Bronchial epithelial cell (primary cell): Measurements from ENCODE around the gene ADAM19. TPM values are rescaled to one million over a fixed set of nuclear protein-coding genes. Genes with fewer than 3 reads are reported as not detected.

Experiments used
- DNase-seq: peaks from one replicate; pipeline ENCODE4 v3.0.0-alpha.2; 2010; ENCODE audit warnings: low read depth
- FAIRE-seq: peaks from 2 replicates; lab custom pipeline; 2011; peaks lifted over from hg19 to GRCh38; lab: Jason Lieb, UNC
- H3K27me3 ChIP-seq: 2 replicates; pipeline ENCODE4 v1.5.1; 2011; ENCODE audit warnings: low read length; ENCODE audit not compliant: control insufficient read depth, insufficient read depth
- H3K36me3 ChIP-seq: 2 replicates; pipeline ENCODE4 v1.5.1; 2011; ENCODE audit warnings: low read length; ENCODE audit not compliant: control insufficient read depth, insufficient read depth
- H3K4me3 ChIP-seq: 2 replicates; pipeline ENCODE4 v1.5.1; 2011; ENCODE audit warnings: mild to moderate bottlenecking, low read depth, low read length, control low read depth
- CTCF ChIP-seq: IDR thresholded peaks from 2 replicates; pipeline ENCODE4 v1.5.1; 2011; ENCODE audit warnings: mild to moderate bottlenecking, moderate library complexity, low read length, control low read depth, inconsistent platforms; ENCODE audit not compliant: insufficient read depth, severe bottlenecking
- total RNA-seq: library from RNA; depleted of rRNA; stranded (reverse); fragments of >200 nt; gene quantifications from 2 replicates; pipeline ENCODE4 v1.2.1, GENCODE V29; 2014

Gene ADAM19
- total RNA-seq, 1 donor from 2014 or later = 0.79 TPM

GRCh38 chr5:157533011-157533481 lies 42.5 kb downstream of the ADAM19 start:
- no peaks in the 10 kb centered on the region for H3K27me3 ChIP-seq
- TF ChIP-seq CTCF = no peak
- no peak for FAIRE-seq
- DNase-seq = no peak
- no peak overlapping the region for H3K4me3 ChIP-seq
- no peaks in the 10 kb centered on the region for H3K36me3 ChIP-seq

- no peaks in the 10 kb centered on the region for H3K36me3 ChIP-seq
- no peaks in the 10 kb centered on the region for H3K27me3 ChIP-seq
- FAIRE-seq (no peak), DNase-seq (no peak)
- TF ChIP-seq CTCF = no peak
- no peak overlapping the region for H3K4me3 ChIP-seq
Measured at GRCh38 chr5:157532022-157532421, 43.6 kb downstream of the ADAM19 start.

GRCh38 chr5:157530226-157530972 lies 45.2 kb downstream of the ADAM19 start:
- DNase-seq (no peak), FAIRE-seq (no peak)
- no peaks in the 10 kb centered on the region for H3K36me3 ChIP-seq
- no peak for TF ChIP-seq CTCF
- H3K27me3 ChIP-seq = no peaks in the 10 kb centered on the region
- H3K4me3 ChIP-seq = no peak overlapping the region

DNA sequence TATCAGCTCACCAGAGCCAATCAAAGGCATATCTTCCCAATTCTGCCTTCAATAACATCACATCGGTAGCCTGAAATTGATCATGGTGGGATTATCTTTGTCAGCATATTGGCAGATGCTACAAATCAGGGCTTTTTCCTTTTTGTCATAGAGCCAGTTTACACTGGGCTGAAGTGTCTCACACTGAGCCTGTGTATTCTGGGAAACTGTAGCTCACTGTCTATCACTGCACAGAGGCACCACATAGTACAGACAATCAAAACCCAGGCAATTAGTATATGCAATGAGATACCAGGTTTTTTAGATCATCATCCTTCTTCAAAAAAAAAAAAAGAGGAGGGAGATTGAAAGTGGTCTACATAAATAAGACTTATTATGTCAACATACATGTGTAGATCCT lies 46.6 kb downstream of the ADAM19 start:
- DNase-seq (no peak), FAIRE-seq (no peak)
- H3K36me3 ChIP-seq = no peaks in the 10 kb centered on the region
- no peak for TF ChIP-seq CTCF
- no peak overlapping the region for H3K4me3 ChIP-seq
- no peaks in the 10 kb centered on the region for H3K27me3 ChIP-seq

DNA sequence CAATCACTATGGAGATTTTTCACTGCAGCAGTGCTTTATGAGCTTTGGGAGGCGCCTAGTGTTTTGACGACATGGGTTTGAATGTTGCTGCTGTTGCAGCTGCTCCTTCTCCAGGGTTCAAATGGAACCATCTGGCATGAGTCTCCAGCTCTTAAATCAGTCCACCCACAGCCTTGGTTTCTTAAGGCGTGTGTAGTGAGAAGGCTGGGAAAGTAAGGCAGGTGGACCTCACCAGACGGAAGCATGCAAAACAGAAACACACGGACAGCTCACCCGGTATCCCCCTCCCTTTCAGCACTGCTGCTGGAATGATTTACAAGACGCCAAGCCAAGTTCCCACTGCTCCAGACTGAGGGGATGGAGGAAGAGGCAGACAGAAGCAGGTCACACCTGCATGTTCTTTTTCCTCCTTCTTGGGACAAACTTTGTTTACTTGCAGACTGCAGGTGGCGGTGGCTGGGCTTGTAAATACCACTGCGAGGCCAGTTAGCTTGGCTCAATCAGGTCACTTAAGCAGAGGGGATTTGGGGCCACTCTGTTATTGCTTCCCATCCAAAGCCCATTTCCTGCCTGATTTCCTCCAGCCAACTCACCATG lies 47.4 kb downstream of the ADAM19 start:
- no peak for TF ChIP-seq CTCF
- FAIRE-seq (no peak), DNase-seq (no peak)
- H3K36me3 ChIP-seq = no peaks in the 10 kb centered on the region
- H3K27me3 ChIP-seq = no peaks in the 10 kb centered on the region
- H3K4me3 ChIP-seq = no peak overlapping the region
